Measurements from ENCODE around the gene SSBP3.

SSBP3 gene

GRCh38 chr1:54332781-54333585, 73.2 kb downstream of the SSBP3 start:
- H3K27ac ChIP-seq: peak overlapping the region; percentile 79 to 82
- no peaks in the 10 kb centered on the region for H3K9me3 ChIP-seq
- no peak for DNase-seq
- TF ChIP-seq, protein P1, sequence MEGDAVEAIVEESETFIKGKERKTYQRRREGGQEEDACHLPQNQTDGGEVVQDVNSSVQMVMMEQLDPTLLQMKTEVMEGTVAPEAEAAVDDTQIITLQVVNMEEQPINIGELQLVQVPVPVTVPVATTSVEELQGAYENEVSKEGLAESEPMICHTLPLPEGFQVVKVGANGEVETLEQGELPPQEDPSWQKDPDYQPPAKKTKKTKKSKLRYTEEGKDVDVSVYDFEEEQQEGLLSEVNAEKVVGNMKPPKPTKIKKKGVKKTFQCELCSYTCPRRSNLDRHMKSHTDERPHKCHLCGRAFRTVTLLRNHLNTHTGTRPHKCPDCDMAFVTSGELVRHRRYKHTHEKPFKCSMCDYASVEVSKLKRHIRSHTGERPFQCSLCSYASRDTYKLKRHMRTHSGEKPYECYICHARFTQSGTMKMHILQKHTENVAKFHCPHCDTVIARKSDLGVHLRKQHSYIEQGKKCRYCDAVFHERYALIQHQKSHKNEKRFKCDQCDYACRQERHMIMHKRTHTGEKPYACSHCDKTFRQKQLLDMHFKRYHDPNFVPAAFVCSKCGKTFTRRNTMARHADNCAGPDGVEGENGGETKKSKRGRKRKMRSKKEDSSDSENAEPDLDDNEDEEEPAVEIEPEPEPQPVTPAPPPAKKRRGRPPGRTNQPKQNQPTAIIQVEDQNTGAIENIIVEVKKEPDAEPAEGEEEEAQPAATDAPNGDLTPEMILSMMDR (IDR thresholded peaks at IDR 0.05): no peak
- no peak overlapping the region for H3K4me3 ChIP-seq
- intact Hi-C loops (cut with DNase I; ENCODE audit: low total_unique reads): loop anchor here (10.0 kb wide), 1 partner anchor 58 kb away; no protein-coding TSS in a partner anchor
- peaks cover 0 to 91% (median 79%) of the 10 kb centered on the region in 4 donors for H3K4me1 ChIP-seq
- H3K36me3 ChIP-seq: no peaks in the 10 kb centered on the region
- H3K27me3 ChIP-seq: no peaks in the 10 kb centered on the region

GRCh38 chr1:54331843-54332463, 74.2 kb downstream of the SSBP3 start:
- TF ChIP-seq, protein P1 (IDR thresholded peaks at IDR 0.05): no peak
- H3K27me3 ChIP-seq: no peaks in the 10 kb centered on the region
- intact Hi-C loops (cut with DNase I; ENCODE audit: low total_unique reads): loop anchor here (10.0 kb wide), 1 partner anchor 57 kb away; no protein-coding TSS in a partner anchor
- no peaks in the 10 kb centered on the region for H3K9me3 ChIP-seq
- no peak for DNase-seq
- peaks cover 0 to 99% (median 88%) of the 10 kb centered on the region in 4 donors for H3K4me1 ChIP-seq
- peak overlapping the region in 1 of 2 donors; percentile 79 for H3K27ac ChIP-seq
- H3K36me3 ChIP-seq: no peaks in the 10 kb centered on the region
- no peak overlapping the region for H3K4me3 ChIP-seq

GRCh38 chr1:54331091-54331772, 75.0 kb downstream of the SSBP3 start:
- no peak overlapping the region for H3K4me3 ChIP-seq
- no peak for DNase-seq
- no peaks in the 10 kb centered on the region for H3K9me3 ChIP-seq
- H3K4me1 ChIP-seq: peaks cover 0 to 100% (median 90%) of the 10 kb centered on the region in 4 donors
- no peaks in the 10 kb centered on the region for H3K36me3 ChIP-seq
- intact Hi-C loops (cut with DNase I; ENCODE audit: low total_unique reads): loop anchor here (10.0 kb wide), 1 partner anchor 56 kb away; no protein-coding TSS in a partner anchor
- peak overlapping the region in 1 of 2 donors; percentile 79 for H3K27ac ChIP-seq
- TF ChIP-seq, protein P1 (IDR thresholded peaks at IDR 0.05): no peak
- no peaks in the 10 kb centered on the region for H3K27me3 ChIP-seq

- TF ChIP-seq, protein P1 (IDR thresholded peaks at IDR 0.05): no peak
- no peak for DNase-seq
- no peaks in the 10 kb centered on the region for H3K27me3 ChIP-seq
- no peak overlapping the region for H3K4me3 ChIP-seq
- H3K9me3 ChIP-seq: no peaks in the 10 kb centered on the region
- peaks cover 0 to 100% (median 89%) of the 10 kb centered on the region in 4 donors for H3K4me1 ChIP-seq
- no peaks in the 10 kb centered on the region for H3K36me3 ChIP-seq
- no peak overlapping the region for H3K27ac ChIP-seq
- intact Hi-C loops (cut with DNase I; ENCODE audit: low total_unique reads): loop anchor here (10.0 kb wide), 2 partner anchors 55 to 65 kb away; no protein-coding TSS in a partner anchor
Measured at GRCh38 chr1:54329312-54330003, 76.7 kb downstream of the SSBP3 start.

DNA sequence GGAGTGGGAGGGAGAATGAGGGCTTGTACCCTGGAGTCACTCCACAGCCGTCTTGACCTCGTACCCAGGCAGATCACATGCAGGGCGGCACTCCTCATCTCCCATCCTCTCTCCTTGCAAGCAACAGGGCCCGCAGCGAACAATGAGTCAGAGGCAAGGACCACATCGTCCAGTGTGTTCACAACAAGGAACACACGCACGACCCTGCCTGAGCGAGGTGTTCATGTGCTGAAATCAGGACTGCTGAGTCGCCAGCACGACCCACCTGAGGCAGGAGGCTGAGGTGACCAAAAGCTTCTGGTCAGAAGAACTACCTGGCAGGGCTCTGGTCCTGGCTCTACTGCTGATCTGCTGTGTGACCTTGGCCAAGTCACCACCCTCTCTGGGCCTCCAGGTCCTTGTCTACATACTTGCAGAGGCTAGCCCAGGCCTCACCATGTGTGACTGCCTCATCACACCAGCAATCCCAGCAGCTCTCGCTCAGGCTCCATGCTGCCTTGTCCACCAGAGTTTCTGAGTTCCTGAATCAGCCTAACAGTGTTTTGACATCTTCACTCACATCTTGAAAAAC, 78.0 kb downstream of the SSBP3 start:
- intact Hi-C loops (cut with DNase I; ENCODE audit: low total_unique reads): loop anchor here (10.0 kb wide), 1 partner anchor 67 kb away; no protein-coding TSS in a partner anchor
- Histone ChIP-seq H3K9me3 (no peaks in the 10 kb centered on the region), H3K36me3 (no peaks in the 10 kb centered on the region), H3K4me1 (peaks cover 0 to 100% (median 90%) of the 10 kb centered on the region in 4 donors), H3K27me3 (no peaks in the 10 kb centered on the region), H3K27ac (peak overlapping the region; percentile 52 to 55), H3K4me3 (no peak overlapping the region)
- TF ChIP-seq, protein P1 (IDR thresholded peaks at IDR 0.05): no peak
- no peak for DNase-seq

All from tibial artery (tissue), 4 donors.